H1 (cell line): Measurements from ENCODE around the gene ZFP36L2. TPM values are rescaled to one million over a fixed set of nuclear protein-coding genes. Genes with fewer than 3 reads are reported as not detected.
A peak's percentile ranks its signal among the peaks of the same experiment; 100 is the strongest.

Experiments used
- CTCF ChIA-PET: fragments of 300-600 bp; sonication (Branson Sonifier 250); formaldehyde crosslinking; loops from one replicate; lab custom pipeline; 2021; ENCODE audit not compliant: partially characterized antibody; lab: Charles Lee
- POLR2A ChIA-PET: fragments of 300-600 bp; sonication (Branson Sonifier 250); formaldehyde crosslinking; loops from one replicate; lab custom pipeline; 2021; ENCODE audit warnings: inconsistent platforms; ENCODE audit not compliant: partially characterized antibody; lab: Charles Lee
- DNase-seq, 2 experiments: peaks; one replicate each; pipeline versions ENCODE4 v3.0.0 to v3.0.0-alpha.2; 2010 to 2022; ENCODE audit warnings: low spot score in 2 of 2, low read depth in 1 of 2, mixed read lengths in 1 of 2
- FAIRE-seq: peaks from 2 replicates; lab custom pipeline; 2011; peaks lifted over from hg19 to GRCh38; lab: Jason Lieb, UNC
- H2AFZ ChIP-seq: 2 replicates; pipeline ENCODE4 v1.8.1; 2012; ENCODE audit warnings: low read length, inconsistent platforms
- H2AK5ac ChIP-seq: 2 replicates; pipeline ENCODE4 v1.6.1; 2013; ENCODE audit warnings: low read depth, low read length
- H2BK120ac ChIP-seq: replicated peaks from 2 replicates; pipeline ENCODE3; 2013; ENCODE audit warnings: low read depth, low read length, inconsistent platforms
- H2BK12ac ChIP-seq: 2 replicates; pipeline ENCODE4 v1.6.1; 2013; ENCODE audit warnings: low read depth, low read length
- H2BK15ac ChIP-seq: 2 replicates; pipeline ENCODE4 v1.6.1; 2013; ENCODE audit warnings: low read length
- H2BK20ac ChIP-seq: 2 replicates; pipeline ENCODE4 v1.6.1; 2013; ENCODE audit warnings: low read length
- H2BK5ac ChIP-seq: 2 replicates; pipeline ENCODE4 v1.6.1; 2013; ENCODE audit warnings: low read depth, low read length
- H3K14ac ChIP-seq: 2 replicates; pipeline ENCODE4 v1.6.1; 2013; ENCODE audit warnings: inconsistent platforms; ENCODE audit not compliant: insufficient read length
- H3K18ac ChIP-seq: 2 replicates; pipeline ENCODE4 v1.6.1; 2013; ENCODE audit warnings: low read length; ENCODE audit errors: extremely low read depth
- H3K23ac ChIP-seq: 2 replicates; pipeline ENCODE4 v1.6.1; 2013; ENCODE audit warnings: inconsistent platforms; ENCODE audit not compliant: insufficient read length
- H3K23me2 ChIP-seq: 2 replicates; pipeline ENCODE4 v1.6.1; 2013; ENCODE audit warnings: low read depth, low read length
- H3K27ac ChIP-seq: 2 replicates; pipeline ENCODE4 v1.6.1; 2011; ENCODE audit warnings: low read depth, low read length, inconsistent platforms
- H3K27me3 ChIP-seq, 4 experiments: replicated peaks in 1 of 4; 1 replicate in 1 of 4; 2 replicates in 3 of 4; pipeline versions ENCODE4 v1.6.1 to v1.8.1; 2011 to 2013; ENCODE audit warnings: low read length in 3 of 4, mild to moderate bottlenecking in 3 of 4, inconsistent platforms in 2 of 4, mixed read lengths in 2 of 4, moderate library complexity in 1 of 4; ENCODE audit not compliant: control insufficient read depth in 3 of 4, insufficient read depth in 3 of 4; ENCODE audit errors: extremely low read depth in 1 of 4
- H3K36me3 ChIP-seq, 4 experiments: 2 replicates each; pipeline versions ENCODE4 v1.6.1 to v1.8.1; 2011 to 2013; ENCODE audit warnings: mild to moderate bottlenecking in 4 of 4, low read length in 3 of 4, moderate library complexity in 2 of 4, control low read depth in 1 of 4, inconsistent platforms in 1 of 4; ENCODE audit not compliant: insufficient read depth in 4 of 4, control insufficient read depth in 2 of 4
- H3K4ac ChIP-seq: replicated peaks from 2 replicates; pipeline ENCODE3; 2013; ENCODE audit warnings: low read length, low read depth, mixed read lengths, inconsistent platforms; ENCODE audit not compliant: insufficient read length
- H3K4me1 ChIP-seq, 4 experiments: replicated peaks in 1 of 4; 1 replicate in 1 of 4; 2 replicates in 3 of 4; pipeline versions ENCODE4 v1.6.1 to v1.8.1; 2011 to 2013; ENCODE audit warnings: low read length in 3 of 4, inconsistent platforms in 2 of 4, mixed read lengths in 1 of 4; ENCODE audit not compliant: insufficient read depth in 4 of 4, control insufficient read depth in 3 of 4
- H3K4me2 ChIP-seq, 2 experiments: 2 replicates each; pipeline versions ENCODE4 v1.6.1 to v1.8.1; 2011 to 2013; ENCODE audit warnings: low read depth in 2 of 2, low read length in 2 of 2, control low read depth in 1 of 2, inconsistent platforms in 1 of 2, mild to moderate bottlenecking in 1 of 2; ENCODE audit not compliant: insufficient read depth in 1 of 2
- H3K4me3 ChIP-seq, 4 experiments: fragments of 200-600, 300-600 bp in 1 of 4; sonication (generic), shearing (Covaris generic), sonication (Bioruptor Twin) in 1 of 4; 2 replicates each; pipeline versions ENCODE4 v1.5.1 to v1.8.1; 2011 to 2016; ENCODE audit warnings: low read length in 4 of 4, low read depth in 3 of 4, control low read depth in 2 of 4, inconsistent platforms in 2 of 4, mild to moderate bottlenecking in 2 of 4, mixed read lengths in 1 of 4, moderate library complexity in 1 of 4; ENCODE audit not compliant: insufficient read depth in 2 of 4; ENCODE audit errors: extremely low read depth in 1 of 4
- H3K56ac ChIP-seq: replicated peaks from 2 replicates; pipeline ENCODE3; 2013; ENCODE audit warnings: low read depth, mild to moderate bottlenecking, mixed read lengths, low read length, inconsistent platforms; ENCODE audit not compliant: insufficient read length
- H3K79me1 ChIP-seq: 2 replicates; pipeline ENCODE4 v1.6.1; 2013; ENCODE audit warnings: low read depth, low read length, control low read depth
- H3K79me2 ChIP-seq, 2 experiments: 2 replicates each; pipeline versions ENCODE4 v1.6.1 to v1.8.1; 2012 to 2013; ENCODE audit warnings: low read length in 2 of 2, mild to moderate bottlenecking in 2 of 2, inconsistent platforms in 1 of 2; ENCODE audit not compliant: insufficient read depth in 2 of 2, control insufficient read depth in 1 of 2
- H3K9ac ChIP-seq, 4 experiments: replicated peaks in 1 of 4; 1 replicate in 1 of 4; 2 replicates in 3 of 4; pipeline versions ENCODE4 v1.6.1 to v1.8.1; 2011 to 2013; ENCODE audit warnings: low read depth in 3 of 4, low read length in 3 of 4, control low read depth in 2 of 4, mild to moderate bottlenecking in 2 of 4, moderate library complexity in 2 of 4, inconsistent platforms in 1 of 4; ENCODE audit errors: extremely low read depth in 1 of 4
- H3K9me3 ChIP-seq, 2 experiments: 2 replicates each; pipeline versions ENCODE4 v1.6.1 to v1.8.1; 2012 to 2013; ENCODE audit warnings: mild to moderate bottlenecking in 2 of 2, moderate library complexity in 2 of 2, control low read depth in 1 of 2, inconsistent platforms in 1 of 2, low read depth in 1 of 2, low read length in 1 of 2, mixed read lengths in 1 of 2; ENCODE audit not compliant: insufficient read depth in 2 of 2
- H4K20me1 ChIP-seq, 2 experiments: replicated peaks in 1 of 2; 2 replicates each; pipeline versions ENCODE3 to v1.8.1; 2011 to 2013; ENCODE audit warnings: inconsistent platforms in 2 of 2, low read length in 2 of 2, mild to moderate bottlenecking in 1 of 2; ENCODE audit not compliant: insufficient read depth in 2 of 2, control insufficient read depth in 1 of 2
- H4K5ac ChIP-seq: 2 replicates; pipeline ENCODE4 v1.6.1; 2013; ENCODE audit warnings: low read length, low read depth, mixed read lengths, inconsistent platforms; ENCODE audit not compliant: insufficient read length
- H4K8ac ChIP-seq: 2 replicates; pipeline ENCODE4 v1.8.0; 2013; ENCODE audit warnings: mild to moderate bottlenecking, moderate library complexity, low read length, inconsistent platforms; ENCODE audit not compliant: insufficient read depth; ENCODE audit errors: extremely low read depth
- H4K91ac ChIP-seq: replicated peaks from 2 replicates; pipeline ENCODE3; 2013; ENCODE audit warnings: low read length, mixed read lengths, inconsistent platforms; ENCODE audit not compliant: insufficient read length
- GABPA ChIP-seq: IDR thresholded peaks from 2 replicates; pipeline ENCODE4 v1.6.1; 2011; ENCODE audit warnings: mild to moderate bottlenecking, low read length, moderate library complexity, borderline replicate concordance; ENCODE audit not compliant: insufficient read depth
- SIX5 ChIP-seq: IDR thresholded peaks from 2 replicates; pipeline ENCODE4 v1.6.1; 2011; ENCODE audit warnings: mild to moderate bottlenecking, low read depth, low read length
- WGBS, 2 experiments: shearing (Covaris generic) in 1 of 2; methylation state at CpG; one replicate each; pipeline versions ENCODE4 v1.1.6 to v1.1.7; 2013 to 2015; ENCODE audit warnings: low lambda C conversion rate in 2 of 2, mixed read lengths in 2 of 2, inconsistent platforms in 1 of 2, low coverage in 1 of 2, missing lambda C conversion rate in 1 of 2; ENCODE audit not compliant: insufficient replicate concordance in 2 of 2, insufficient coverage in 1 of 2, insufficient read length in 1 of 2; ENCODE audit errors: extremely low coverage in 1 of 2, missing lambda C conversion rate in 1 of 2; 5-methylcytosine and 5-hydroxymethylcytosine counted together
- polyA plus RNA-seq, 7 experiments: library from polyadenylated mRNA; depleted of rRNA in 3 of 7; stranded (reverse) in 5 of 7; unstranded in 2 of 7; fragments of >200 nt in 5 of 7; fragments of 200-250 nt in 2 of 7; gene quantifications; 1 replicate in 5 of 7; 2 replicates in 1 of 7; 4 replicates in 1 of 7; pipeline versions ENCODE4 v1.2.1 to v1.2.3, GENCODE V29; 2011 to 2013; ENCODE audit warnings: missing spikeins in 2 of 7, mixed read lengths in 2 of 7
- total RNA-seq: library from RNA; stranded (reverse); fragmentation: NEBNext Ultra II Directional; extraction: Animal tissue kit (Norgen Biotek cat#: 25700); gene quantifications from 2 replicates; pipeline ENCODE4 v1.2.1, GENCODE V29; 2021
- TF ChIP-seq, protein P1 (sequence below): IDR thresholded peaks from 2 replicates; pipeline ENCODE4 v1.6.1; 2012; ENCODE audit warnings: inconsistent platforms

The ZFP36L2 gene
- total and polyA plus RNA-seq, 2 of the 8 experiments (the other 6 are each of a cell fraction or from before 2014, with no cell fraction given): 13.4 to 102 TPM

DNA sequence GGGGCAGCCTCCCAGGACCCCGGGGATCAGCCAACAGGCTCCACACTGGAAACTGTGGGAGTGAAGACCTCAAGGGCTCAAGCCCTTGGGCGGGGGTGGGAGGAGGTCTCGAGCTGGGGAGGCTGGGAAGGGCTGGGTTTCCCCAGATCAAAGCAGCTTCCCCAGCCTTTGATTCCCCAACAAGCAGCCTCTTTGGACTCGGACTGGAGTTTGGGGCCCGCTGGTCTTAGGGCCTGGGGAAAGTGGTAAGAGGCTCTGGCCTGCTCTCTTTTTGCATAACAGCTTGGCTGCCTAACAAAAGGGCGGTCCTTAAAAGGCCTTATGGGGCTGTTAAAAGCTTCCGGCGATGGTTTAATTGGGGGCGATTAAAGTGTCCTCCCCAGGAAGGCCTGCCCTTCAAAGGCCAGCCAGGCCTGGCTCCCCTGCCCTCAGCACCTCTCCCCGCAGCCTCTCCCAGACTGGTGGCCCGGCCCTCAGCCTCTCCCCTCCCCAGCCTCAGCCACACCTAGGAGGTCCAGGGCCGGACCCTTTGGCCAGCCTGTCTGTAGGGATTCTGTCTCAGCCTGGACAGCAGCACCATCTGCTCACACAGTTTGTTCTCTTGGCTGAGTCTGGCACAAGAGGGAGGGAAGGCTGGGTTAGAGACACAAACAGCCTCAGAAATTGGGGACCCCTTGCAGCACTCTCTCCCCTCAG, 39.6 kb downstream of the ZFP36L2 start:
- Histone ChIP-seq H3K9me3 (no peaks in the 10 kb centered on the region), H2BK12ac (peak overlapping the region; percentile 75; the same call in 1 of the 2 replicates), H3K23me2 (no peaks in the 10 kb centered on the region), H2BK20ac (peak overlapping the region; percentile 97; the same call in 1 of the 2 replicates), H3K18ac (peak overlapping the region; percentile 91), H3K36me3 (no peaks in the 10 kb centered on the region), H3K4me1 (peaks cover 0 to 23% (median 6%) of the 10 kb centered on the region in 4 experiments; a peak in 5 of 7 replicates), H3K27me3 (no peaks in the 10 kb centered on the region), H4K20me1 (no peaks in the 10 kb centered on the region), H3K79me1 (no peaks in the 10 kb centered on the region), H4K91ac (peak overlapping the region; percentile 93), H3K23ac (no peak overlapping the region), H2BK5ac (peak overlapping the region; percentile 79; the same call in 1 of the 2 replicates), H2BK120ac (peak overlapping the region; percentile 50), H4K5ac (no peak overlapping the region), H2AK5ac (no peak overlapping the region), H3K27ac (no peak overlapping the region), H2BK15ac (peak overlapping the region; percentile 81; the same call in 1 of the 2 replicates), H3K9ac (no peak overlapping the region; a peak in 2 of 7 replicates), H3K56ac (no peak overlapping the region), H4K8ac (peak overlapping the region; percentile 19), H3K4me3 (no peak overlapping the region), H3K4me2 (no peak overlapping the region), H3K79me2 (no peaks in the 10 kb centered on the region), H3K14ac (no peak overlapping the region), H2AFZ (no peak overlapping the region), H3K4ac (peak overlapping the region; percentile 84)
- FAIRE-seq (no peak), DNase-seq (no peak)
- ChIA-PET POLR2A (interaction anchor here (0.7 to 2.8 kb wide), 5 partner anchors 8 to 38 kb away, joined by 3 to 12 read pairs (median 3); no protein-coding TSS in a partner anchor), CTCF (interaction anchor here (0.7 to 2.5 kb wide), 7 partner anchors 12 to 63 kb away, joined by 3 to 16 read pairs (median 4); no protein-coding TSS in a partner anchor)
- TF ChIP-seq SIX5: no peak
- TF ChIP-seq, protein P1, sequence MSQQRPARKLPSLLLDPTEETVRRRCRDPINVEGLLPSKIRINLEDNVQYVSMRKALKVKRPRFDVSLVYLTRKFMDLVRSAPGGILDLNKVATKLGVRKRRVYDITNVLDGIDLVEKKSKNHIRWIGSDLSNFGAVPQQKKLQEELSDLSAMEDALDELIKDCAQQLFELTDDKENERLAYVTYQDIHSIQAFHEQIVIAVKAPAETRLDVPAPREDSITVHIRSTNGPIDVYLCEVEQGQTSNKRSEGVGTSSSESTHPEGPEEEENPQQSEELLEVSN: no peak
- 0 out of 2 replicates have a peak, but pooled peaks have one; percentile 33 for TF ChIP-seq GABPA
- WGBS, 2 experiments: 49% methylated on average over 9 of the region's 12 CpGs; no CpG with 5 or more reads in 1 of the 2 experiments
